Thyroid gland (tissue), 4 donors: ENCODE results near the gene LRP1.

Experiments
- CTCF ChIP-seq, 6 experiments: fragments of 200-600 bp in 3 of 6; fragments of 450-650 bp in 3 of 6; sonication (generic) in 3 of 6; IDR thresholded peaks; one replicate each; pipeline ENCODE4 v1.5.1; 2016 to 2019; ENCODE audit warnings: antibody characterized with exemption in 6 of 6, mild to moderate bottlenecking in 2 of 6, inconsistent platforms in 1 of 6, moderate library complexity in 1 of 6
- POLR2A ChIP-seq, 2 donors: fragments of 450-650 bp; IDR thresholded peaks; one replicate each; pipeline ENCODE4 v1.6.1; 2017; ENCODE audit warnings: antibody characterized with exemption in 2 of 2, mild to moderate bottlenecking in 2 of 2, moderate library complexity in 1 of 2

- TF ChIP-seq CTCF (IDR thresholded peaks at IDR 0.05) (no peak), POLR2A (IDR thresholded peaks at IDR 0.05) (no peak)
Measured at GRCh38 chr12:57196956-57197355, 68.7 kb downstream of the LRP1 start.
